Measurements from ENCODE around the gene MEGF9.

Gene MEGF9

DNA sequence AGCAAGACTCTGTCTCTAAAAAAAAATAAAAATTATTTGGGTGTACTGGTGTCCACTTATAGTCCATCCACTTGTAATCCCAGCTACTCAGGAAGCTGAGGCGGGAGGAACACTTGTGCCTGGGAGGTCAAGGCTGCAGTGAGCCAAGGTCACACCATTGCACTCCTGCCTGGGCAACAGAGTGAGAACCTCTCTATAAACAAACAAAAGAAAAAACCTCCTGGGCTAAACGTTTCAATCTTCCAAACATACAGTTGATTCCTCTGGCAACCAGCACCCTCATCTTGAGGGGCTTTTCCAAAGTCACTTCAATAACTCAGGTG is 120.4 kb downstream of the MEGF9 start:
- Histone ChIP-seq H3K27me3 (no peaks in the 10 kb centered on the region), H3K27ac (no peak overlapping the region), H3K4me1 (no peaks in the 10 kb centered on the region), H3K4me3 (no peak overlapping the region), H3K9me3 (no peaks in the 10 kb centered on the region), H3K36me3 (no peaks in the 10 kb centered on the region)
- no peak for DNase-seq
- TF ChIP-seq CTCF (IDR thresholded peaks at IDR 0.05), result no peak
- intact Hi-C loops (cut with DNase I; ENCODE audit: low total_unique reads), result no loop called here

DNA sequence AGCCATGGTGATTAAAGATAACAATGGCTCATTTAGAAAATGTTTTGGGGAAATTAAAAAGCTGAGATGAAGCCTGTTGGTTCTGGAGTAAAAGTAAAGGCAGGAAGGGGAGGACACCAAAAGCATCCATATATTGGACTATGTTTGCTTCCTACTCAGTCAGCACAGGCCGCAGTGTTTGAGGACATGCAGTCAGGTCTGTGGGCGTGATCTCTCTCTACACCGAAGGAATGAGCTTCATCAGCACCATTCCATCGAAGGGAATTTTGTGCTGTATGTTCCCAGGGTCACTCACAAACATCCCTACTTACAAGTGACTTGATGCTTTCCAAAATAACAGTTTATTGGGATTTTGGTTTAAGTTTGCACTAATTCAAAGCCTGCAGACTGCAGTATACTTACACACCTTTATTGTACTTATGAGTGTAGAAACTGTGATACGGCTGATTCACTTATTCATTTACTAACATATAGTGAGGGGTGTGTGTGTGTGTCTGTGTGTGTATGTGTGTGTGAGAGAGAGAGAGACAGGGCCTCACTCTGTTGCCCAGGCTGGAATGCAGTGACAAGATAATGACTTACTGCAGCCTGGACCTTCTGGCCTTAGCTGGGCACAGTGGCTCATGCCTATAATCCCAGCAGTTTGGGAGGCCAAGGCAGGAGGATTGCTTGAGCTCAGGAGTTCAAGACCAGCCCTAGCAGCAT is 120.9 kb downstream of the MEGF9 start:
- Histone ChIP-seq H3K4me1 (no peaks in the 10 kb centered on the region), H3K9me3 (no peaks in the 10 kb centered on the region), H3K36me3 (no peaks in the 10 kb centered on the region), H3K4me3 (no peak overlapping the region), H3K27ac (no peak overlapping the region), H3K27me3 (no peaks in the 10 kb centered on the region)
- no peak for TF ChIP-seq CTCF (IDR thresholded peaks at IDR 0.05)
- DNase-seq, result no peak
- intact Hi-C loops (cut with DNase I; ENCODE audit: low total_unique reads), result no loop called here

DNA sequence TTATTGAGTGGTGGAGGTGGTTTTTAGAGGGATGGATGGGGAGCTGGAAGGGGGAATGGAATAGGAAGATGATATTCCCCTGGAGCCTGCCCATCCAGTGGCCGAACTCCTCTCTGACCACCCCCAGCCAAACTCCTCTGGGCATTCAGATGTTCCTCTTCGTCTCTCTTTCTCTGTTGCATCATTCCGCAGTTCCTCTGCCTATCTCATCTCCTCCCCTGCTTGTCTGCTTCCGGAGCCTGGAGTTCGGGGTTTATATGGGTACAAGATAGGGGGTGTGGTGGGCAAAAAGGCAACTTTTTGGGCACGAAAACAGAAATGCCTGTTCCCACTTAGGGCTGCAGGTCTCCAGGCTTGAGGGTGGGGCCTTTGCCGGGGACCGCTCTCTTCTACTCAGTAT is 122.1 kb downstream of the MEGF9 start:
- no peaks in the 10 kb centered on the region for H3K36me3 ChIP-seq
- H3K4me1 ChIP-seq, result no peaks in the 10 kb centered on the region
- H3K27ac ChIP-seq, result no peak overlapping the region
- no peak for TF ChIP-seq CTCF (IDR thresholded peaks at IDR 0.05)
- intact Hi-C loops (cut with DNase I; ENCODE audit: low total_unique reads), result no loop called here
- no peaks in the 10 kb centered on the region for H3K9me3 ChIP-seq
- H3K27me3 ChIP-seq, result no peaks in the 10 kb centered on the region
- no peak for DNase-seq
- H3K4me3 ChIP-seq, result no peak overlapping the region

DNA sequence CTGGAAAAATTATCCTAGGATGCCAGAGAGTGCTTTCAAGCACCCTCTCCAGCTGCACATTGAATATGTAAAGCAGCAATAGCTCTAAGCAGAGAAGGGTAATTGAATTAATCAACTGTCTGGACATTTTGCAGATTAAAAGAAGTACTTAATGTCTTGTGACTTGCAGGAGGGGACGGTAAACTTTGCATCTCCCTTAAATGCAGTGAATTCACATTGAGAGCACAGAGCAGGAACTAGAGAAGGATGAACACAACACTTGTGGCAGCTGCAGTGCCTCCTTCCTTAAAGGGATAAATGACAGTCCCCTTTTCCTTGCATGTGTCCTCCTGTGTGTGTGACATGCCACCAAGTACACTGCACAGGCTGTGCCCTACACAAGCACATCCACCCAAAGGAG is 126.9 kb downstream of the MEGF9 start:
- H3K27me3 ChIP-seq, result no peaks in the 10 kb centered on the region
- H3K4me1 ChIP-seq, result no peaks in the 10 kb centered on the region
- no peak overlapping the region for H3K27ac ChIP-seq
- no peak for DNase-seq
- H3K4me3 ChIP-seq, result no peak overlapping the region
- no peaks in the 10 kb centered on the region for H3K9me3 ChIP-seq
- H3K36me3 ChIP-seq, result no peaks in the 10 kb centered on the region
- intact Hi-C loops (cut with DNase I; ENCODE audit: low total_unique reads), result no loop called here
- no peak for TF ChIP-seq CTCF (IDR thresholded peaks at IDR 0.05)

- DNase-seq, result no peak
- no peaks in the 10 kb centered on the region for H3K27me3 ChIP-seq
- no peak for TF ChIP-seq CTCF (IDR thresholded peaks at IDR 0.05)
- intact Hi-C loops (cut with DNase I; ENCODE audit: low total_unique reads), result no loop called here
- H3K9me3 ChIP-seq, result no peaks in the 10 kb centered on the region
- no peak overlapping the region for H3K4me3 ChIP-seq
- H3K27ac ChIP-seq, result no peak overlapping the region
- peaks cover 0 to 13% (median 7%) of the 10 kb centered on the region in 4 donors for H3K4me1 ChIP-seq
- no peaks in the 10 kb centered on the region for H3K36me3 ChIP-seq
Observed at GRCh38 chr9:120583958-120584369, 130.3 kb downstream of the MEGF9 start.

Measured in tibial artery (tissue), 4 donors.